GM03348 (cell line): ENCODE measurements around the gene FUCA1.
"Not testable (repeated sequence)": the region's sequence is repeated elsewhere in the genome, so short reads cannot be mapped to it uniquely, and the experiment has no call there.

ENCODE experiments used
- DNase-seq: peaks from one replicate; pipeline ENCODE4 v3.0.0; 2012; ENCODE audit warnings: low spot score

FUCA1 gene

DNA sequence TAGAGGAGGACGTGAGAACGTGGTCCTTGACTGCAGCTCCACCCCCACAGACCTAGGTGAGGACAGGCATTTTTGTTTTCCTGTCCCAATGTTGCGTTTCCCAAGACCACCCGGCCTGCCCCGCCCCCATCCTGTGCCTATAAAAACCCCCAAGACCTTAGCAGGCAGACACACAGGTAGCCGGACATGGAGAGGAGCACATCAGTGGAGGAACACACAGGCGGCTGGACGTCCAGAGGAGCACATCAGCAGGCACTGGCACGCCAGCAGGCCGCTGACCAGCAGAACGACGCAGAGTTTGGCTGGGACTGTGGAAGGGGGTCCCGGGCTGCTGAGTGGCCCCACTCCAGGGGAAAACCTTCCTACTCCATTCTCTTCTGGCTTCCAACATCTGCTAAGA, 30.2 kb downstream of the FUCA1 start:
- no peak for DNase-seq

DNA sequence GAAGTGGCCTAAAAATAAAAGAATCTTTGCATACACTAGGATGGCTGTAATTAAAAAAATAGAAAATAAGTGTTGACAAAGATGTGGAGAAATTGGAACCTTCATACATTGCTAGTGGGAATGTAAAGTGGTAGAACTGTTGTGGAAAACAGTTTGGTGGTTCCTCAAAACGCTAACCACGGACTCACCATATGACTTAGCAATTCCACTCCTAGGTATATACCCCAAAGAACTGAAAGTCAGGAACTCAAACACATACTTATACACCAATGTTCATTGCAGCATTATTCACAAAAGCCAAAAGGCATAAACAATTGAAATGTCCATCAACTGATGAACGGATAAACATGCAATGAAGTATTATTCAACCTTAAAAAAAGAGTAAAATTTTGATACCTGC, 32.1 kb downstream of the FUCA1 start:
- no peak for DNase-seq

DNA sequence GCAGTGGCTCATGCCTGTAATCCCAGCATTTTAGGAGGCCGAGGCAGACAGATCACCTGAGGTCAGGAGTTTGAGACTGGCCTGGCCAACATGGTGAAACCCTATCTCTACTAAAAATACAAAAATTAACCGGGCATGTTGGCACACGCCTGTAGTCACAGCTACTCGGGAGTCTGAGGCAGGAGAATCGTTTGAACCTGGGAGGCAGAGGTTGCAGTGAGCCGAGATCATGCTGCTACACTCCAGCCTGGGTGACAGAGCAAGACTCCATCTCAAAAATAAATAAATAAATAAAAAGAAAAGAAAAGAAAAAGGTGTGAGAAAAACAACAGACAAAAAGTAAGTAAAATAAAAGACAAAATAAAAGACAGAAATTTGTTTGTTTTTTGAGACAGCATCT, 33.9 kb downstream of the FUCA1 start:
- DNase-seq, result not testable (repeated sequence)

DNA sequence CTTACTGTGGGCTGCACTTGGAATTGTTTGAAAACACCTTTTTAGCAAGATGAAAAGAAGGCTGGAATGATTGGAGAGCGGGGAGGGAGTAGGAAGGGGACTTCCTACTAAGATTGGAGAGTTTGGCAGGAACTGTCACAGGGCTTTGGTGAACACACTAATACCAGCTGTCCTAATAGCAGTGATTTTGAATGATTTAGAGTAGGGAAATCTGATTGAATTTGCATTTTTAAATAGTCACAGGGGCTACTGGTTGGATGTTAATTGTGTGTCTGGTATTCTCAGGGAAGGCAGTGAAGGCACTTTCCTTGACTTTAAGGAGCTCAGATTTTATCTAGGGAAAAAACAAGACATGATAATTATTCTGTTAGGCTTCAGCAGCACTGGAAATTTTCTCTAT, 40.4 kb downstream of the FUCA1 start:
- no peak for DNase-seq

DNA sequence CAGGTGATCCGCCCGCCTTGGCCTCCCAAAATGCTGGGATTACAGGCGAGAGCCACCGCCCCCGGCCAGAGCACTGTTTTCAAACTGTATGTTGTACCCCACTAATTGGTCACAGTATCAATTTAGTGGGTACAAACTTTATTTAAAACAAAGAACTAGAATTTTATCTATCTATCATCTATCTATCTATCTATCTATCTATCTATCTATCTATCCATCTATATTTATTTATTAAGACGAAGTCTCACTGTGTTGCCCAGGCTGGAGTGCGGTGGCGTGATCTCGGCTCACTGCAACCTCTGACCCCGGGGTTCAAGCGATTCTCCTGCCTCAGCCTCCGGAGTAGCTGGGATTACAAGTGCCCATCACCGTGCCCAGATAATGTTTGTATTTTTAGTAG, 41.5 kb downstream of the FUCA1 start:
- DNase-seq, result not testable (repeated sequence)

DNA sequence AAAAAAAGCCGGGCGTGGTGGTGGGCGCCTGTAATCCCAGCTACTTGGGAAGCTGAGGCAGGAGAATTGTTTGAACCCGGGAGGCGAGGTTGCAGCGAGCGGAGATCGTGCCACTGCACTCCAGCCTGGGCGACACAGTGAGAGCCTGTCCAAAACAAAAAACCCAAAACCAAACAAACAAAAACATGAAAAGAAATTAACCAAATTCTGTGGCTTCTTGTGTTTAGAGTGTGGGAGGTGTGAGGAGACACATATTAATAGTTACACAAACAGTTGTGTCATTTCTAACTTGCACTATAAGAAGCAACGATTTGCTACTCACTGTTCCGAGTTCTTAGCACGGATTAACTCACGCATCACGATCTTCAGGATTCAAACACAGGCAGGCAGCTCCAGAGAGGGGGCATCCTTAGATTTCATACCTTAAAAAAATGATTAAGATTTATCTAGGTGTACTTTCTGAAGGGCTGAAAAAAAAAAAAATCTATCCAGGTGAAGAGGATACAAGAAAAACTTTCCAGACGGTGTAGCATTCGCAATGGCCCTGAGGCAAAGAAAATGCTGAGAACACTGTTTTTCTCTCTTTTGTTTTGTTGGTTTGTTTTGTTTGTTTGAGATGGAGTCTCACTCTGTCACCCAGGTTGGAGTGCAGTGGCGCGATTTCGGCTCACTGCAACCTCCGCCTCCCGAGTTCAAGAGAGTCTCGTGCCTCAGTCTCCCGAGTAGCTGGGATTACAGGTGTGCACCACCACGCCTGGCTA, 42.1 kb downstream of the FUCA1 start:
- DNase-seq, result no peak

DNA sequence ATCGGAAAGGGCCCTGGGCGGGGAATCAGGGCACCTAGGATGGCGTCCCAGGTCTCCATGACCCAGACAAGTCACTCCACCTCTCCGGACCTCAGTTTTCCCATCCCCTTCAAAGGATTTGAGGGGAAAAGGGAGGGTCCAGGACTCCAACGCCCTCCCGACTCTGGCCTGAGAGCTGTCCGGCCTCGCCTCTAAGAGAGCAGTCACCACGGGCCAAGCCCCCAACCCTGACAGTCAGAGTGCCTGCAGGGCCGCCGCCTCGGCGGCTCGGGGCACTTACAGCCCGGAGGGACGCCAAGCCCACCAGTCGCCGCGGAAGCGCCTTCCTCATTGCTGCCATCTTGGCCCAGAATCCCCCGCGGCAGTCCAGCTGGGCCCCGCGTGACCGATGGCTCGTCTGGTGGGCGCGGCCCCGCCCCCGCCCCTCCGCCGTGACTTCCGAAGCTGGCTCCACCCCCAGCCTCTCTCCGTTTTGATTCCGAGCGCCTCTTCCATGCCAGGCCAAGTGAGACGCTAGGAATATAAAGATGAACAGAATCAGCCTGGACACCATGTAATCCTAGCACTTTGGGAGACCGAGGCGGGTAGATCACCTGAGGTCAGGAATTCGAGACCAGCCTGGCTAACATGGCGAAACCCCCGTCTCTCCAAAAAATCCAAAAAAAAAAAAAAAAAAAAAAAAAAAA, 42.9 kb downstream of the FUCA1 start, which contains the start of gene HMGCL:
Gene HMGCL (minus strand): TSS at position 354 of the 686 bp plus-strand sequence. CDS start 14 bp downstream, at position 340.
- DNase-seq, result peak; percentile 96

DNA sequence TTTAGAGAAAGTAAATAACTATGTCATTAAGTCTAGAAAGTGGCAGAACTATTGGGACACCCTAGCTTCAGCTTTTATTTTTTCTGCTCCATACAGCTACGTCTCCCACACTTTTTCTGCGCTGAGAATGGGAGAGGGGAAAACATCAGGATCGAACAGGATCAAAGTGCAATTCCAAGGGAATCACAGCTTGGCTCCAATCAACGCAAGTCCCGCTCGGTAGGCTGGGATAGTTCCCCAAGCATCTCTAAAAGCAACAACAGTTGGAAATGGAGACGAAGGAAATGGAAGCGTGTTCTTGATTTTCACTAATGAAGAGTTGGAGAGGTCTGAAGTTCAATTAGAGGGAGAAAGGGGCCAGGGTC, 43.4 kb downstream of the FUCA1 start:
- peak; percentile 25 for DNase-seq

DNA sequence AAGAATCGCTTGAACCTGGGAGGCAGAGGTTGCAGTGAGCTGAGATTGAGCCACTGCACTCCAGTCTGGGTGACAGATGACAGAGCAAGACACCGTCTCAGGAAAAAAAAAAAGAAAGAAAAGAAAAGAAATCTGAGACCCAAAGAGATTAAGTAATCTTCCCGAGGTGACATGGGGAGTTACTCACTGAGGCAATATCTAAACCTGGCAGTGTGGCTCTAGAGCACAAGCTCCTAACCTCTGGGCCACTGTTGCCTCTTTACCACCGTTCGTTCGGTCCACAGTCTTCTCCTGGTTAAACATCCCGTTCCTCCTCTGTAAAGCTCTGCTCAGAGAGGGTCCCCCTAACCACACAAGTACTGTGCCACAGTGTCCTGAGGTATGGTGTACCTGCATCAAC, 44.3 kb downstream of the FUCA1 start:
- DNase-seq, result no peak

DNA sequence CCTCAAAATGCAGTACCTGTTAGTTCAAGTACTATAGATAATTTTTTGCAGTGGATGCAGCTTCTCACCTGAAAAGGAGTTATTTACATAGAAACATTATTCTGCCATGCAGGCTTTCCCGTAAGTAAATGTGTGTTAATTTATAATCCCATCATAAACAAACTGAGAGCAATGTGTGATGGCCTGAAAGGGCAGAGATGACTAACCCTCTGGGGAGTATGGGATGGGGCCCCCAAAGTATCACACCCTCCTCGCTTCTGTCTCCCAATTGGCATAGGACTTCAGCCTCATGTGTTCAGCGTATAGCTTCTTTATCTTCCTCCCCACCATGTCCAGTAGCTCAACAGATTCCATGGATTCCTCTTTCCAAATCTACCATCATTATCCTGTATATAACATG, 50.5 kb downstream of the FUCA1 start:
- DNase-seq, result no peak

DNA sequence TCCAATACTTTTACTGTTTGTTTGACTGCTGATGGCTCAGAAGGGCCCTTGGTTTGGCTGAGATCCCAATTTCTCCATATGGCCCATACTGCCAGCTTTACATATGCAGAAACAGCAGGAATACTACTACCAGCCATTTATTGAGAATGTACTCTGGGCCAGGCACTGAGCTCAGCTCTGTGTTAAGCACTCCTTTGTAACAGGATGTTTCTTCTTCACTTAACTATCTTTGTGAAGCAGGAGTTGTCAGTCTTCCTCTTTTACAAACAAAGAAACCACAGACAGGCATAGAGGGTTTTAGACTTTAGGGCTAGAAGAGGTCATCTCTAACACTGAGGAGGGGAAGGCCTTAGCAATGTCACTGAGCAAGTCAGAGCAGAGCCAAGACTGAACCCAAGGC, 51.2 kb downstream of the FUCA1 start:
- DNase-seq, result no peak

DNA sequence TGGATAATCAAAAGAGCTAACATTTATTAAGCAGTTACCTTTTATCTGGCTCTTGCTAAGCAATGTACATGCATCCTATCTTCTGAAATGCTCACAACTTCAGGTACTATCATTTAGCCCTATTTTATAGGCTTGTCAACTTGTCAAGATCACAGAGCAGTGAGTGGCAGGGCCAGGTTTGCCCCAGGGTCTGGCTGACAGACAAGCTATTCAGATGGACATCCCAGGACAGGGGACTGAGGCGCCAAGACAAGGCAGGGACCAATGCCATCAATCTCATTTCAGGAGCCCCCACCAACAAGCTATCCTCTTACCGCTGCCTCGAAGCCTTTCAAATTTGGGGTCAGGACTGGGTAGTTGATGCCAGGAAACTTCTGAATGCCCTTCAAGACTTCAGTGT, 51.7 kb downstream of the FUCA1 start:
- DNase-seq, result no peak

DNA sequence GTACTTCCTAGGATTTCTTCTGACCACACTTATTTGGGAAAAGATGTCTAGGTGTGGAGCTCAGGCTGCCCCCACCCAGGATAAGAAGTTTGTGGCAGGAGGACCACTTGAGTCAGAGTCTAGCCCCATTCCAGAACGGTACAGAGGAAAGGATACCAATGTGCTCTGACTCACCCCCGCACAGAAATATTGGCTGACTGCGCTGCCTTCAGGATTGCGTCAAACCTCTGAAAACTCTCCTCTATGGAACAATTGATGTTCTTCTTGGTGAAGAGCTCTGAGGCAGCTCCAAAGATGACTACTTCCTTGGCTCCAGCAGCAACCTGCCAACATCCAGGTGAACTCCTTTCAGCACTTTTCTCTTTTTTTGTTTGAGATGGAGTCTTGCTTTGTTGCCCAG, 54.1 kb downstream of the FUCA1 start:
- no peak for DNase-seq

DNA sequence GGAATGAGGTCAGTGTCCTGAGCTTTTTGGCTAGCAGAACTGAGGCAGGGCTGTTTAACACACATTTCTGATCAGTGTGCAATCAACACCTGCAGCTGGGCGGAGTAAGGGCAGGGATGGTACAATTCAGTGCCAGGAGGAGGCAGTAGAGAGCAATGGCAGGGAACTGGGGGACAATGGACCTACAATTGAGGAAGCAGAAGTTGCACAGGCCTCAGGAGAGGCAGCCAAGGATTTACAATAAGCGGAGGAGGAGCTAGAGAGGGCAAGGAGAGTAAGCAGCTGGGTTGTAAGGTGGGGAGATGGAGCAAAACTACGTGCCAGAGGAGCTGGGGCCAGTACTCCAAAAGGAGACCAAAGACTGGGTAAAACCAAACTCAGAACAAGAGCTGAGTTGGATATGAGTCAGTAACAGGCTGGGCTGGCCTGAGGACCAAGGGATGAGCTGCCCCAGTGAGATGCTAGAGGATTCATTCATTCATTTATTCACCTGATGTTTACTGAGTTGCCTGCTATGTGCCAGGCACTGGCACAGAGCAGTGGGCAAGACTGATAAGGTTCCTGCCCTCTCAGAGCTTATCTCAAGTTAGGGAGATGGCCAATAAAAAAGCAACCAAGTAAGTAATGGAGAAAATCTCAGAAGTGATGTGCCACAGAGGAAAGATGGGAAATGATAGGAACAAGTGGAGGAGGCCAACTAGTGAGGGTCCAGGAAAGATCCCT, 57.1 kb downstream of the FUCA1 start:
- peak; percentile 34 for DNase-seq

DNA sequence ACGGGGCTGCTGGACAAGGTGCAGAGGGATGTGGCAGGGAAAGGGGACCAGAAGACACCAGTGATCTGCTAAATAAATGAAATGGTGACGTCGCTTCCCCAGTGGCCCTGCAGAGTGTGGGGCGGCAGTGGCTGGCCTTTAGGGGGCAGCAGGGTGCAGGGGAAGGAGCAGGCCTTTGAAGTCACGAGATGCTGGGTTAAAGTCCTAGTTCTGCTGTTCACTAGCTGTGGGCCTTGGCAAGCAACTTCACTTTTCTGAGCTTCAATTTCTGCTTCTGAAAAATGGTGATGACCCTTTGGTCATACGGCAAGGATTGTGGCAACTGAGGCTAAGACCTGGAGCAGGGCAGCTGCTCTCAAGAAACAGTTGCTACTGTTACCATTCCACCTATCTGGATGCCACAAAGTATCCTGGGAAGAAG, 58.3 kb downstream of the FUCA1 start:
- DNase-seq, result peak; percentile 83

DNA sequence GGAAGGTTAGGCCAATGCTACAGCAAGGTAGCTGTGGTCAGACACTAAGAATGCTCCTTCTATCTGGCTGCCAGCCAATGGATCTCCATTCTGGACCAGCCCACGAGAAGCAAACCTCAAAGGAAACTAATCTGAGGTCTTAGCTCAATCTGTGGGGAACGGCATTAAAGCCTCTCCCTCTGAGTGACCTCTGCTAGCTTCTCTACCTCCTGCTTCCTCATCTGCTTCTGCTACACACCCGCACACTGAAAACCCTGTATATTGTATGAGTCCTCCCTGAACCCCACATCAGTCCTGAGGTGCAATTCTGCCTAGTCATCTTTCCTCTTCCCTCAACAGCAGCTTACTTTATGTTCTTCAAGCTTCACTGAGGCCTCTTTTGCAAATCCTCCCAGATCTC, 60.6 kb downstream of the FUCA1 start:
- no peak for DNase-seq

DNA sequence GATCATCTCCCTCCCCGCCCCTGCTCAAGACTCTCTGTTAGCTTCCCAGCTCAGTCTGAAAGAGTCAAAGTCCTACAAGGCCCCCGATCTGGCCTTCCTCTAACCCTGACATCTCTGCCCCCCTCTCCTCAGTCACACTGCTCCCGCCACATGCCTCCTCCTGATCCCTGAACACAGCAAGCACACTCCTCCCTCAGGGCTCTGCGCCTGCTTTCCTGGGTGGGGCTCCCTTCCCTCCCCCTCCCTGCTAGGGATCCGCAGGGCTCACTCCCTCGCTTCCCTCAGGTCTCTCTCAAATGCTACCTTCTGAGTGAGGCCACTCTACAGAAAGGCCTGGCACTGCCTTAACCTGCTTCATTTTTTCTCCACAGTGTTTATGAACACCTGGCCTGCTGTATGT, 61.8 kb downstream of the FUCA1 start:
- DNase-seq, result no peak

DNA sequence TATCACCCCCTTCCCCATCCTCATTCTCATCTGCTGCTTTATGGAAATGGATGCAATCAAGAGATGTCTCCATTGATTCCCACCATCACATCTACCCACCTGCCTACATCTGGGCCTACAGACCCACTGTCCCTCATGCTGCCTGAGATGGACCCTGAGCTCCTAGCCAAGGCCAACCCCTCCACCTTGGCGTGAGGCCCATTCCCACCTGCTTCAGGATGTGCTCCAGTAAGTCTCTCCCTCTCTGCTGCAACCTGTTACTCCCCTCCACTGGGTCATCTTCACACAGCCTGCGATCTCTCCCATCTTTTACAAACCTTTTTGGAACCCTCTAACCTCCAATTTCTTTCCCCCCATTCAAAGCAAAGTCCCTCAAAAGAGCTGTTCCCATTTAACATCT, 63.1 kb downstream of the FUCA1 start:
- DNase-seq, result no peak

DNA sequence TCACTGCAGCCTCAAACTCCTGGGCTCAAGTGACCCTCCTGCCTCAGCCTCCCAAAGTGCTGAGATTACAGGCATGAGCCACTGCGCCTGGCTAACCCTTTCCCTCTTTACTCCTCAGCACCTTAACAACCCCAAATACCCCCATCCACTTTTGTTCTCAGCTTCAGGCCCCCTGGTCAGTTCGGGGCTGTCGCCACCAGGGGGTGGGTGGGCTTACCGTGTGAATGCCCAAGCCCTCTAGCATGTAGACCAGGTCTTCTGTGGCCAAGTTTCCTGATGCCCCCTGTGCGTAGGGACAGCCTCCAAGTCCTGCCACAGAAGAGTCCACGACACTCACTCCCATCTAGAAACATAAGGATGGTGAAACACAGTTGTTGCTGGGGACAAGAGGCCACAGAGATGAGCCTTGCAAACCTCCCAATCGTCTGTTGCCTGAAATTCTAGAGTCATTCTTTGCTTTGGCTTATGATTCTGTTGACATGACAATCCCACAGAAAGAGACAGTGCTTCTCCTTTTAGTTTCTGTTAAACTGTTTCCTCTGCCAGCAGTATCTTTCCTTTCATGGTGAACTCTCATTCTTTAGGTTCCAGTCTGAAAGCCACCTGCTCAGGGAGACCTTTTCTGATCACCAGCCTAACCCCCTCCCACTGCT, 63.8 kb downstream of the FUCA1 start:
- no peak for DNase-seq

DNA sequence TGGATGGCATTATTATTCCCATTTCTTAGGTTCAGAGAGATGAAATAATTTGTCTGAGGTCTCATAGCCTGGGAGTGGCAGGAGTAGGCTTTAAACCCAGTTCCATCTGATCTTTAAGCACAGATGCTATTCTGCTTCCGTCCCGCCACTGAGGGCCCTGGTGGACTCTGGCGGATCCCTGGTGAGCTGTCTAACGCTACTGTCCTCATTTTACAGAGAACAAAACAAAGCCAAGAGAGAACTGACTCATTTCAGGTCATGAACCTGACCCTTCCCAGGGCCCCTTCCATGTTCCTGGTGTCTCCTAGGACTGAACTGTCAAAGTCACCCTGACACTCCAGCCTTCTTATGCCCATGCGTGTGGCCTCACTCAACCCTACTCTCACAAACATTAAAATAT, 64.4 kb downstream of the FUCA1 start:
- no peak for DNase-seq

DNA sequence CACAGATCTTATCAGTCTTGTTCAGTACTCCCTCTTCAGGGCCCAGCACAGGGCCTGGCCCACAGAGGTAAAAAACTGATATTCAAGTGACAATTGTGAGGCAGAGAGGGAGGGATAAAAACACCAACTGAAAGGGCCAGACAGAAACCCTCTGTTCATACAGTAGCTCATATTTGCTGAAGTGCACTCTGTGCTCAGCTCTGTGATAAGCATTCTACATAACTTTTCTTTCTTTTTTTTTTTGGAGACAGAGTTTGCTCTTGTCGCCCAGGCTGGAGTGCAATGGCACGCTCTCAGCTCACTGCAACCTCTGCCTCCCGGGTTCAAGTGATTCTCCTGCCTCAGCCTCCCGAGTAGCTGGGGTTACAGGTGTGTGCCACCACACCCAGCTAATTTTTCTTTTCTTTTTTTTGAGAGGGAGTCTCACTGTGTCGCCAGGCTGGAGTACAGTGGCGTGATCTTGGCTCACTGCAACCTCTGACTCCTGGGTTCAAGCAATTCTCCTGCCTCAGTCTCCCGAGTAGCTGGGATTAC, 65.2 kb downstream of the FUCA1 start:
- not testable (repeated sequence) for DNase-seq

DNA sequence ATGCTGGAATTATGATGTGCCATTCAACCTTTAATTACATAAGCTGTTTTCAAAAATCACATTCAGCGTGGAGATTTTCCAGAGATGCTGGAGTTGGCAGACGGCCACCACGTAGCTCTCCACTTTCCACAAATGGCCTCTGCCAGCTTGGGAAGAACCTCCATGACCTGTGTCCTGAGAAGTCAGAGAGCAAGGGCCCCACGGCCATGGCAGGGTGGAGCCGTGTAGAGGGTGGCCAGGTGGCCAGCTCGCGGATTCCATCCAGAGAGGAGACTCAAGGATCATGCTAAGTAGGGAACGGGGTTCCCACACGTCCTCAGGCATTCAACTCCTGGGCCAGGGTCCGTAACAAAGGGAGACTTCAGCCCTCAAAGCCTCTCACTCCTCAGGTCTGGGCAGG, 66.2 kb downstream of the FUCA1 start:
- no peak for DNase-seq
